ENCODE measurements around the gene CAPG.
"Not testable (repeated sequence)": the region's sequence is repeated elsewhere in the genome, so short reads cannot be mapped to it uniquely, and the experiment has no call there.

The CAPG gene

DNA sequence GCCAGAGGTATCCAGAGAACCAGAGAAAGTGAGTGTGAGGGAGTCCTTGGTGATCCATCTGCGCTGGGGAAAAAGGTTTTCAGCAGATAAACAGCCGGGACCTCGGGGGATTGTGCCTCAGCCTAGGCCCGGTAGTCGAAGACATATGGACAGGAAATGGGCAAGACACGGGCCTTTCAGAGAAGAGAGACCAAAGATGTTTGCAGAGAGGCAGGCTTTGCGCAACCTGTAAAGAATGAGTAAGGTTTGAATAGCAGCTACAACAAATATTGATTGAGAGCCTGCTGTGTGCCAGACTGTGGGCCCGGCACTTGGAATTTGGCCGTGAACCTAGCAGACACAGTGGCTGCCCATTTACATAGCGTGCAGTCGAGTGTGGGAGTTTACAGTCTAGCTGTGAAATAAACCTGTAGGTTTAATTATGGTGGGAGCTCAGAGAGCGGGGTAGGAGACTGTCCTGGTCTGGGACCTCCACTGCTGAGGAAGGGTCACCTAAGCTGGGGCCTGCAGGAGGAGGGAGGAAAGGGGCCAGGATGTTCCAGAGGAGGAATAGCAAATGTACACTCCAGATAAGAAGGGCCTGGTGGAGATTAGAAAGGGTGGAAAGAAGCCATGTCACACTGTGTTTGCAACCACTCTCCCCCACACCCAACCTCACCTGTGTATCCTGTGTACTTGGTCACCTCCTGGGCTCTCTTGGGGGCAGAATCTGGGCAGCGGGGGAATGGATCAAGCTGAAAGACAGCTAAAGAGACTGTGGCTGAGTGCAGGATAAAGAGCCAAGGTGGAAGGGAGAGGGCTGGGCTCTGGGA, 11.3 kb upstream of the CAPG start:
- DNase-seq (ENCODE audit: insufficient read length, low spot score) (no peak), FAIRE-seq (no peak)

GRCh38 chr2:85420536-85421259, 10.5 kb upstream of the CAPG start:
- FAIRE-seq (peak; percentile 66), DNase-seq (ENCODE audit: insufficient read length, low spot score) (peak; percentile 77)

DNA sequence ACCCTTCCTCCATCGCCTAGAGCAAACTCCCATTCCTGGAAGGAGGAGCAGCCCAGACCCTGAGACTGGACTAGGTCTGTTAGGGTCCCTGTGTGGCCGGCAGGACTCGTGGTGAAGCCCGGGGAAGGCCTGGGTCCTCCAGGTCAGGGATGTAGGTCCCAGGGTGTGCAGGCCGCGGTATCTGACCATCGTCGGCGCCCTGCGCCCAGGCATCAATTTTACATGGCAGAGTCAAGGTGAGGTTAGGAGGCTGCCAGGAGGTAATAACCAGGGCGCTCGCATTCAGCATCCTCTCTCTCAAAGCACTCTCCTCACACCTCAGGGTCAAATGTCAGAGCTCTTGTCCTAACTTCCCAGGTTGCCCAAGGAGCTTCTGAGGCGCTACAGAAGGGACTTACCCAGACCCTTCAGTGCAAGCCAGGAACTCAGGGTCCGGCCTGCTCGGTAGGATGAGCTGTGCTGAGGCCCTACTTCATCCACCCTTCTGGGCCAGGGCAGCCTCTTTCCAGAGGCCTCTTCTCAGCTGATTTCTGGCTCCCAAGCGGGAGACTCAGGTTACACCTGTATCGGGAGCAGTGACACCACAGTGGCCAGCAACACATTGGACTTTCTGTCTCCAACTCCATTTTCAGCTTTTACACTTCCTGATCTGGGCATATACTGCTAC, 9.0 kb upstream of the CAPG start:
- FAIRE-seq: no peak
- DNase-seq (ENCODE audit: insufficient read length, low spot score): no peak

DNA sequence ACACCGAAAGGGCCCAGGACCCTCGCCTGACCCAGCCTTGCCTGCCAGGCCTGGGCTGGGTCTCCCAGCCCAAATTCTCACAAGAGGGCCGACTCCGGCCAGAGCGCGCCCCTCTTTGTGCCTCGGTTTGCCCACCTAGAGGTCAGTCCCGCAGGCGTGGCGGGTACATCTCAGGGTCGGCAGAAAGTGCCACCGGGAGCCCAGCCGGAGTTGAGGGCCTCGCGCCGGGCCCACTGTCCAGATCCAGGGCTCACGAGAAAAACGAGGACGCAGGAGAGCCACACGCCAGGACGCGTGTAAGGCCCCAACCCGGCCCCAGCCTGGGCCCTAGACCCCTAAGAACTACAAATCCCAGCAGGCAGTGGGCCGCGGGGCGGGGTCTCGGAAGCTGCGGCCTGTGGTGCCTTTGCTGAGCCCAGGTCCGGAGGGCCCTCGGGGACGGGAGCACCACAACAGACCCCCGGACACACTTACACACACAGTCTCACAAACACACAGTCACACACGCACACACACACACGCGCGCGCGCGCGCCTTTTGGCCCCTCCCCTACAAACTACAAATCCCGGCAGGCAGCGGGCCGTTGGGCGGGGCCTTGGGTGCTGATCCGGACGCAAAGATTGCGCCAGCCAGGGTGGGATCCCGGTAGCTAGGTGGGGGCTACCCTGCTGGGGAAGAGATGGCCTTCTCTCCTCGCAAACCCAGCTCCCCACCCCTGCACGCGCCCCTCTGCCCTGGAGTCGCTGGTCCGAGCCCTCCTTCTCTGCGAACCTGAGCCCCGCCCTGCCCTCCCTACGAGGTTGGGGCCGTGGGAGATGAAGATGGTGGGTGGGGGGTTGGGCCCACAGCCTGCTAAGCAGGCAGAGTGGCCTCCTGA, 8.2 kb upstream of the CAPG start, which contains the start of gene SH2D6:
SH2D6 (plus strand) TSS at position 583 of the 877 bp plus-strand sequence. CDS start 10,752 bp downstream, outside the sequence.
- FAIRE-seq (no peak), DNase-seq (ENCODE audit: insufficient read length, low spot score) (peak; percentile 87)

- FAIRE-seq (no peak), DNase-seq (ENCODE audit: insufficient read length, low spot score) (no peak)
These were observed 5.9 kb upstream of the CAPG start for GRCh38 chr2:85415980-85416650.

GRCh38 chr2:85414761-85415553, 4.8 kb upstream of the CAPG start:
- no peak for DNase-seq (ENCODE audit: insufficient read length, low spot score)
- FAIRE-seq: no peak

DNA sequence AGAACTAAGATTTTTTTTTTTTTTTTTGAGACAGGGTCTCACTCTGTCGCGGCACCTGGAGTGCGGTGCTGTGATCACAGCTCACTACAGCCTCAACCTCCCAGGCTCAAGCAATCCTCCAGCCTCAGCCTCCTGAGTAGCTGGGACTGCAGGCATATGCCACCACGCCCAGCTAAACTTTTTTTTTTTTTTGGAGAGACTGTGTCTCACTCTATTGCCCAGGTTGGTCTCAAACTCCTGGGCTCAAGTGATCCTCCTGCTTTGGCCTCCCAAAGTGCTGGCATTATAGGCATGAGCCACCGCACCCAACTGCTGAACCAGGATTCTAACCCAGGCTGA, 4.2 kb upstream of the CAPG start:
- not testable (repeated sequence) for FAIRE-seq; DNase-seq (ENCODE audit: insufficient read length, low spot score)

DNA sequence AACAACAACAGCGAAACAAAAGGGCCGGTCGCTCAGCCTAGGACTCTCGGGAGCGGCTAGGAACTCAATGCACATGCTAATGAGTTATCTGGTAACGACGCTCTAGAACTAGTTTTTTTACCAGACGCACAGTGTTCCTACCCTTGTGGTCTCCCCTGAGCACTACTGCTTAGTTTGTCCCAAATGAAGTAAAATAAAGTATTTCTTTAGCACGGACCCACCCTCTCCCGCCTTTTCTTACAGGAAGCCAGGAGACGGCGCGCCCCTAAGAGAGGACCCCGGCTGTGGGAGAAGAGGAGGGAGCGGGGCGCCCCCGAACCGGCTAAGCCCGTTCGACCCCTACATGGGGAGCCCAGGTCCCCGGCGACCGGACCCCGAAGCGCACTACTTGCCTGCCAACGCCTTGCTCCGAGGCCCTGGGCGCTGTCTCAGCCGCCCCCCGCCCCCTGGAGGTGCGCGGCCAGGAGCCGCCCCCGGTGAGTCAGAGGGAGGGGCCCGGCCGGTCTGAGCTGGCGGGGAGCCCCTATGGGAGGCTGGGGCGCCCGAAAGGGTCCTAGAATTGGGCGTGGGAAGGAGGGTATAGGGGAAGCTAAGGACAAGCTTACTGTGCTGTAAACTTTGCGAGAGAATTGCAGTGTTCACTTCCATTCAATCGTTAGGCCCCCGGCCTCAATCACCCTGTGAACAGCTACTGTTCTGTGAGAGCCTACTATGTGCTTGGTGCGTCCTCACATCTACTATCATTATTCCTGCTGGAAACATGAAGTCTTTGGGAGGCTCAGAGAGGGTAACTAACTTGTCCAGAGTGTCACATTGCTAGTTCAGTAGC, 3.6 kb upstream of the CAPG start:
- FAIRE-seq (no peak), DNase-seq (ENCODE audit: insufficient read length, low spot score) (no peak)

- DNase-seq (ENCODE audit: insufficient read length, low spot score) (no peak), FAIRE-seq (no peak)
These were observed 1.2 kb upstream of the CAPG start for GRCh38 chr2:85411405-85411748.

DNA sequence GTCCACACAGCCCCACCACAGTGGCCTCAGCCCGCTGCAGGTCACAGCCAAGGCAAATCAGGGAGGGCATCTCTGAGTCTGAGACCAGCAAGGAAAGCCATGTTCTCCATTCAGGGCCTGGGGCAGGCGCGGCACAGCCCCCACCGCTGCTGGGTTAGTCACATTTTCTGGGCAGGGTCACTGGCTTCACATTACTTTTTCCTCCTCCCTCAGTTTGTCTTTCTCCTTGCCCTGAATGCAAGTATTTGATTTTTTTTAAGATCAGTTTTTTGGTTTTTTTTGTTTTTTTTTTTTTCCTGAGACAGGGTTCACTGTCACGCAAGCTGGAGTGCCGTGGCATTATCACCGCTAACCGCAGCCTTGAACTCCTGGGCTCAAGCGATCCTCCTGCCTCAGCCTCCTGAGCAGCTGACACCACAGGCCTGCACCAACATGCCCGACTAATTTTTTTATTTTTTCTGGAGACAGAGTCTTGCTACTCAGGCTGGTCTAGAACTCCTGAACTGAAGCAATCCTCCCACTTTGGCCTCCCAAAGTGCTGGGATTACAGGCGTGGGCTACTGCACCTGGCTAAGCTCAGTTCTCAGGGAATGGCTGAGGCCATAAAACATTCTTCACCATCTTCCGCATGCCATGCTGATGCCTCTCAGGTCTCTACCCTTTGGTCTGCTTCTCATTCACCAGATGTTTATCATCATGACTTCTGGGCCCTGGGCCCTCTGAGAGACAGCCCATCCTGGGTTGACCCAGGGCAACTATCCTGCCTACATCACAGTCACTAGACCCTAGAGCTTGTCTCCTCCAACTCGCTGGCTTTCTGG, 628 bp upstream of the CAPG start:
- no peak for FAIRE-seq
- DNase-seq (ENCODE audit: insufficient read length, low spot score): no peak

DNA sequence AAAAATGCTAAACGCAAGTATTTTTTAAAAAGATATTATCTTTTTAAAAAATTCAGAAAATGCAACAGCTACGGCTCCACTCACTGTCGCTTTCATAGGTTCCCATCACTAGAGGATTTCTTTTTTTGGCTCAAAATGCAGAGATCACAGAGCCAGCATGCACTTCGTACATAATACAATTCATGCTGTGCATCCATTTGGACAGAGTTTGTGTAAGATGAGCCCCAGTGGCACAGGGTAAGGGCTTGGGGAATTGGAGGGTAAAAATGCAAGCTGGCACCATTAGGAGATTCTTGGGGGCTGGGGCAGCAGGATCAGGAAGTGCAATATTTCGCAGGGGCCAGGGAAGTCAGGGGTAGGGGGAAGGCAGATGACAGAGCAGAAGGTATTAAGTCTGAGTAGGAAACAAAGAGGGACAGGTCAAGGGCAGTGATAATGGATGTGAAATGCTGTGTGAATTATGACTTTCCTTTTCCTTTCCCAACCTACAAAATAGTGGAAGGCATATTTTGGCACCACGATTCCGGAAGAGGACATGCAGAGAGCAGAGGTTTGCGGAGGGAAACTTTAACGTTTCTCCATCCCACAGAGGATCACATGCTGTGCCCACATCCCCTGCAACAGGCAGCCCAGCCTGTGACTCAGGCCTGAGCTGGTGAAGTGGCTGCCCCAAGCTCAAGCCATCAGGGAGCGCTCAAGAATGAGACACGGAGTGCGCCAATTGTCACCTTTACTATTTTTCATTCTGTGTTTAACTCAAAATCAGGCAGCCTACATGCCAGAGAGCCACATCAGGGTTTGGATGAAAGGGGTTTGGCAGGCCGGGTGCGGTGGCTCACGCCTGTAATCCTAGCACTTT, 4.7 kb downstream of the CAPG start:
- FAIRE-seq (peak; percentile 86), DNase-seq (ENCODE audit: insufficient read length, low spot score) (no peak)

DNA sequence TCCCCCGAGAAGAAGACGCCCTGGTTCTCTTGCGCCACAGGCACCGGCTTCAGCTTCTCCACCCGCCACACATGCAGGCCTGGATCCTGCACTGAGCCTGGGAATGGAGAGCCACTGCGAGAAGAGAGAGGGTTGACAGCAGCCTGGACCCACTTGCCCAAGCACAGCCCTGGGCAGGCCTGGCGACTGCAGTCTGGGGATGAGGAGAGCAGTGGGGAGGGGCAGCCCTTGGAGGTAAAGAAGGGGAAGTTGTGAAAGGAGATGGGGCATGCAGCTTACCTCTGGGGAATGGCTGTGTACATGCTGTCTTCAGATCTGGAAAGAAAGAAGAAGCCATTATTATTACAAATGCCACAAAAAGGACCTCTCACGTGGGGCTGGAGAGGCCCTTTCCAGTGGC, 8.3 kb downstream of the CAPG start:
- FAIRE-seq (no peak), DNase-seq (ENCODE audit: insufficient read length, low spot score) (no peak)

GRCh38 chr2:85401464-85401805, 8.7 kb downstream of the CAPG start:
- FAIRE-seq (no peak), DNase-seq (ENCODE audit: insufficient read length, low spot score) (no peak)

DNA sequence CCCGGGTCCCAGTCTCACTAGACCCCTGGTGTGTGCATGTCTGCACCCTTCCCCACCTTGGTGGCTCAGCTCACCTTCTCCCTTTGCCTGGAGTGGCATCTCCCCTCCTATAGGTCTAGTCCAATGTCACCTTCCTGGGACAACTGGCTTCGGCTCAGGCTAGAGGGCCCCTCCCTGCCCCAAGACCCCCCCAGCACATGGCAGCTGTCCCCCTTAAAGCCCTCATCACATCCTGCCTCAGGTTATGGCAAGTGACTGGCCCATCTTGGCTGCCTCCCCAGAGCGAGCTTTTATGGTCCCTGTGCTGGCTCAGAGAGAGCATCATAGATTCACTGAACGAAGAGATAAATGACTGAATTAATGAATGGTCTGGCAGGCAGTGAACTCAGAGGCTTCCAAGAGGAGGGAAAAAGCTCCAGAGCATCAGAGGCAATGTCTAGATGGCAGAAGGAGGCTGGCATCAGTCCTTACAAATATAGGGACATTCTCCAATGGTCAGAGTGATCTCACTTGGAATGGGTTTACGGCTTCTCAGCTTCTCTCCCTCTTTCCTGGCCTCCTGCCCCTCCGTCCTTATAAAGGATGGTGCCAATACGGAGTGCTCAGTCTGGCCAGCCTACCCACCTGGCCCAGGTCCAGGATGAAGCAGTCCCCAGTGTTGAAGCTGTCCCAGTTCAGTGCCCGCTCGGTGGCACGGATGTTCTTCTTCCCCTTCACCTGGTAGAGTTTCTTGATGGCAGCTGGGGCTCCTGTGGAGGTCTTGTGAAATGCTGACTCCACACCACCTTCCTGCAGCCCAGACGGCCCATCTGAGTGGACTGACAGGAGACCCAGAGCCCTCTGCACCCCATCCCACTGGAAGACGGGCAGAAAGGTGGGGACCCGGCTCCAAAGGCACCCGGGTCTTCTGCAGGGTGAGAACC, 9.4 kb downstream of the CAPG start:
- no peak for DNase-seq (ENCODE audit: insufficient read length, low spot score)
- FAIRE-seq: no peak

DNA sequence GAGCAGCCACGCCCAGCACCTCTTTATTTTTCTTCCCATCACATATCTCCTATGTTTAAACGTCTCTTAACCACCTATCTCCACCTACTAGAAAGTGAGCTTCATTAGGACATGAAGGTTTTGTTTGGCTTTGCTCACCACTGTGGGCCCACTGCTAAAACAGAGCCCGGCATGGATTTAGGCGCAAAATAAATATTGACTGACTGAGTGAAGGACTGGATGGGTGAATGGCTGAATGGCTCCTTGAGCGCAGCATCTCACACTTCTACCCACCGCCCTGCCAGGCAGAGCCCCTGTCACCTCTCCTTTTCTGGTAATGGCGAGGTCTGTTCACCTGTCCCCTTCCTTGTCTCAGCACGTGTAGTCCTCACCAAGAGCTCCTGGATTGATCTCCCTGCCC, 10.1 kb downstream of the CAPG start:
- FAIRE-seq (no peak), DNase-seq (ENCODE audit: insufficient read length, low spot score) (no peak)

- DNase-seq (ENCODE audit: insufficient read length, low spot score) (no peak), FAIRE-seq (no peak)
These were observed 11.0 kb downstream of the CAPG start for GRCh38 chr2:85399183-85399455.
